Karpas-422 (cell line): Measurements from ENCODE around the gene ANKEF1. TPM values are rescaled to one million over a fixed set of nuclear protein-coding genes. Genes with fewer than 3 reads are reported as not detected.

Experiments used
- DNase-seq: peaks from one replicate; pipeline ENCODE4 v3.0.0-alpha.2; 2015
- H2AFZ ChIP-seq: fragments of 200-600 bp; sonication (generic); 2 replicates; pipeline ENCODE4 v1.6.1; 2014; ENCODE audit warnings: antibody characterized with exemption, low read length, mixed read lengths
- H3K27ac ChIP-seq: fragments of 200-600 bp; sonication (generic); 2 replicates; pipeline ENCODE4 v1.5.1; 2014; ENCODE audit warnings: mild to moderate bottlenecking, low read length, moderate library complexity
- H3K27me3 ChIP-seq: fragments of 200-600 bp; sonication (generic); 2 replicates; pipeline ENCODE4 v1.6.1; 2014; ENCODE audit warnings: low read length, mixed read lengths
- H3K36me3 ChIP-seq: fragments of 200-600 bp; sonication (generic); 2 replicates; pipeline ENCODE4 v1.6.1; 2014; ENCODE audit warnings: low read length, mixed read lengths; ENCODE audit not compliant: insufficient read depth
- H3K4me1 ChIP-seq: fragments of 200-600 bp; sonication (generic); 2 replicates; pipeline ENCODE4 v1.6.1; 2014; ENCODE audit warnings: mild to moderate bottlenecking, low read length, mixed read lengths
- H3K4me2 ChIP-seq: fragments of 200-600 bp; sonication (generic); 2 replicates; pipeline ENCODE4 v1.6.1; 2014; ENCODE audit warnings: low read length, low read depth, mild to moderate bottlenecking; ENCODE audit not compliant: poor library complexity, severe bottlenecking
- H3K4me3 ChIP-seq: fragments of 200-600 bp; sonication (generic); 2 replicates; pipeline ENCODE4 v1.5.1; 2014; ENCODE audit warnings: mild to moderate bottlenecking, antibody characterized with exemption, low read length, mixed read lengths
- H3K79me2 ChIP-seq: fragments of 200-600 bp; sonication (generic); 2 replicates; pipeline ENCODE4 v1.6.1; 2014; ENCODE audit warnings: mild to moderate bottlenecking, low read length, mixed read lengths
- H3K9ac ChIP-seq: fragments of 200-600 bp; sonication (generic); 2 replicates; pipeline ENCODE4 v1.6.0; 2014; ENCODE audit warnings: low read length
- H3K9me2 ChIP-seq: fragments of 200-600 bp; sonication (generic), shearing (Covaris generic); replicated peaks from 2 replicates; pipeline ENCODE4 v1.6.0; 2014; ENCODE audit warnings: mild to moderate bottlenecking, low read length, moderate library complexity; ENCODE audit not compliant: insufficient read depth
- H3K9me3 ChIP-seq: fragments of 300-700, 200-600 bp; sonication (generic); 2 replicates; pipeline ENCODE4 v1.6.1; 2014; ENCODE audit warnings: low read length, mixed read lengths
- H4K20me1 ChIP-seq: fragments of 200-600 bp; sonication (generic); 2 replicates; pipeline ENCODE4 v1.6.1; 2014; ENCODE audit warnings: mild to moderate bottlenecking, antibody characterized with exemption, low read length, low read depth; ENCODE audit not compliant: insufficient read depth
- total RNA-seq: library from RNA; depleted of rRNA; stranded (reverse); fragments of >200 nt; shearing (Covaris generic); gene quantifications from 2 replicates; pipeline ENCODE4 v1.2.3, GENCODE V29; 2014; ENCODE audit warnings: low replicate concordance; rRNA removed

Gene ANKEF1
- total RNA-seq = 3.3 and 9.6 TPM in 2 replicates

DNA sequence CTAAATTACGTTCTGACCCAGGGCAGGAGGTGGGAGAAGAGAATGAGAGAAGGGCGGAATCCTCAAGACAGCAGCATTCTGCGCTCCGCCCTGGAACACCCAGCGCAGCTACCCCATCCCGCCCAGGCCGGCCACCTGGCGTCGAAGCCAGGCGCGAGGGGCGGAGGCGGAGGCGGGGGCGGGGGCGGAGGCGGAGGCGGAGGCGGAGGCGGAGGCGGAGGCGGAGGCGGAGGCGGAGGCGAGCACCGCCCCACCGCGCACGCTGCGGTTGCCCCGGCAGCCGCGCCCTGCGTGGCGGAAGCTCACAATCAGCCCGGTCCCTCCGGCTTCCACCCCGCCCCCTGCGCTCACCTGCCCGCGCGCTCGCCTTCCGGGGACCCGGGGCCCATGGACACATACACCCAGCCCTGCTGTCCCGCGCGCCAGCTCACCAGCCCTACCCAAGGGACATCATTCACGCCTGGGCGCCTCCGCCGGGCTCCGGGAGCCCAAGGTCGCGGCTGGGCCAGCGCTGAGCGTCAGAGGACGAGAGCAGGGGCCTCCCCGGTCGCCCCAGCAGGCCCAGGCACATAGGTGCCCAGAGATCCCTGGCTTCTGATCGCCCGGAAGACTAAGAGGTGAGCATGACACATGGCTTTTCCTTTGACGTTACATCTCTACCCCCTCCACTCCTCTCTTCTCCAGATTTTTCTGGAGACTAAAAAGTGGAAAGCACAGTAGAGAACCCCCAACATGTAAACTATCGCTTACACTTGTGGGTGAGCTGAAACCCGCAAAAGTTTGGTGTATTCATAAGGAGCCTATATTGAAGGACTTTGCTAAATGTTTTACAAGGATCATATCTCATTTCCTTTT is at the start of gene ANKEF1:
Gene ANKEF1, plus strand, starts transcription at position 271 of the 855 bp plus-strand sequence. CDS start 3,315 bp downstream, outside the sequence.
- Histone ChIP-seq H2AFZ (peak within 1 kb of the TSS; percentile 84), H3K9me3 (no peaks in the 10 kb centered on the region), H3K36me3 (no peaks in the 10 kb centered on the region), H3K27ac (no peak within 1 kb of the TSS), H3K27me3 (no peaks in the 10 kb centered on the region), H3K79me2 (no peaks in the 10 kb centered on the region), H3K4me3 (peak within 1 kb of the TSS; percentile 77), H4K20me1 (no peaks in the 10 kb centered on the region), H3K9me2 (no peaks in the 10 kb centered on the region), H3K4me2 (peak within 1 kb of the TSS; percentile 90), H3K4me1 (peaks cover 17% of the 10 kb centered on the region), H3K9ac (peak within 1 kb of the TSS; percentile 80)
- DNase-seq = peak; percentile 93

- H3K4me2 ChIP-seq = no peak overlapping the region
- H3K27ac ChIP-seq = no peak overlapping the region
- no peaks in the 10 kb centered on the region for H4K20me1 ChIP-seq
- H3K9me2 ChIP-seq = no peaks in the 10 kb centered on the region
- no peak overlapping the region for H3K4me3 ChIP-seq
- no peaks in the 10 kb centered on the region for H3K9me3 ChIP-seq
- no peaks in the 10 kb centered on the region for H3K4me1 ChIP-seq
- H2AFZ ChIP-seq = no peak overlapping the region
- DNase-seq = no peak
- H3K79me2 ChIP-seq = no peaks in the 10 kb centered on the region
- no peaks in the 10 kb centered on the region for H3K36me3 ChIP-seq
- H3K27me3 ChIP-seq = no peaks in the 10 kb centered on the region
- no peak overlapping the region for H3K9ac ChIP-seq
These were observed 49.5 kb upstream of the ANKEF1 start for GRCh38 chr20:9985281-9985680.

DNA sequence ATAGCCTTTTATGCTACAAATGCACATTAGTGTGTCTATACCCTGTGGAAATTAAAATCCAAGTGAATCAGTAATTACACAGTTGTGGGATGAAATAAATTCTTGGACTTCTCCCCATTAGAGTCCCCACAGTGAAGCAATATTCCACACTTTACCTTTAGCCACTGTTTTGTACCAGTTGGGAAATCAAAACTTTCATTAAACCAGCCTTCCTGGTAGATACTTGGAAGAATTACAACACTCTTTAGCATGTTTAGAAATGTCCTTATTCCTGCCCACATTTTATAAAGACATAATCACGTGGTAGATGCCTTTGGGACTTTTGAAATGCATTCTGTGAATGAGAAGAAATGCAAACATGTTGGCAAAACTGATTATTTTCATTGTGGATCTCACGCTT is 49.0 kb upstream of the ANKEF1 start:
- Histone ChIP-seq H3K4me2 (no peak overlapping the region), H3K27me3 (no peaks in the 10 kb centered on the region), H3K36me3 (no peaks in the 10 kb centered on the region), H3K4me1 (no peaks in the 10 kb centered on the region), H4K20me1 (no peaks in the 10 kb centered on the region), H3K9me2 (no peaks in the 10 kb centered on the region), H2AFZ (no peak overlapping the region), H3K9me3 (no peaks in the 10 kb centered on the region), H3K4me3 (no peak overlapping the region), H3K27ac (no peak overlapping the region), H3K9ac (no peak overlapping the region), H3K79me2 (no peaks in the 10 kb centered on the region)
- DNase-seq = no peak

DNA sequence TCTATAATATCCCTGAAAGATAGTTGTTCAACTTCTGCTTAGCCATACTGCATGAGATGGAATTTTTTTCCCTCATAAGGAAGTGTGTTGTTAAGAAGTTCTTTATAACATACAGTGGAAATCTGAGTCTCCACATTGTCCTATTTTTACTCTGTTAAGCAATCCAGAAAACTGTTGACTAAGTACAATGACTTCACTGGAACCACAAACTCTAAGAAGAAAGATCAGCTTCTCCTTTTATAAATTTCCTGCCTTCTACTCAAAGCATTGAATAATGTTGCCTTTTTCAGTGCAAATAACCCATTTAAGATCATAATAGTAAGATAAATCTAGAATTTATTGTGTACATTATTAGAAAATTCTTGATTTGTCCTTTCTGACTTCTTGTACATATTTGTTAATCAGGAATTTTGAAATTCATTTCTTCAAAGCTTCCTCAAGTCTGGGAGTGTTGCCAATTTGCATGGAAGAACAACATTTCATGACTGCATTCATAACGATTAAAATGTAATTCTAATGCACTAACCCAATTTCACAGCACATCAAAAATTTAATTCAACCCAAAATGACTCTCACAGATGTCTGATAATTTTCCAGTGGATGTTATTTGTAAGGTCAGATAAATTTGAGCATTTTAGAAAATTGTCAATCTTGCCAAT is 45.6 kb upstream of the ANKEF1 start:
- no peak overlapping the region for H3K4me3 ChIP-seq
- no peak overlapping the region for H2AFZ ChIP-seq
- H3K9me3 ChIP-seq = no peaks in the 10 kb centered on the region
- no peaks in the 10 kb centered on the region for H3K4me1 ChIP-seq
- no peak overlapping the region for H3K27ac ChIP-seq
- DNase-seq = no peak
- H3K79me2 ChIP-seq = no peaks in the 10 kb centered on the region
- no peak overlapping the region for H3K9ac ChIP-seq
- H3K27me3 ChIP-seq = no peaks in the 10 kb centered on the region
- H4K20me1 ChIP-seq = no peaks in the 10 kb centered on the region
- no peak overlapping the region for H3K4me2 ChIP-seq
- H3K36me3 ChIP-seq = no peaks in the 10 kb centered on the region
- no peaks in the 10 kb centered on the region for H3K9me2 ChIP-seq

- no peaks in the 10 kb centered on the region for H3K27me3 ChIP-seq
- H3K4me2 ChIP-seq = no peak overlapping the region
- H2AFZ ChIP-seq = no peak overlapping the region
These were observed 41.6 kb upstream of the ANKEF1 start for GRCh38 chr20:9993137-9993536.

DNA sequence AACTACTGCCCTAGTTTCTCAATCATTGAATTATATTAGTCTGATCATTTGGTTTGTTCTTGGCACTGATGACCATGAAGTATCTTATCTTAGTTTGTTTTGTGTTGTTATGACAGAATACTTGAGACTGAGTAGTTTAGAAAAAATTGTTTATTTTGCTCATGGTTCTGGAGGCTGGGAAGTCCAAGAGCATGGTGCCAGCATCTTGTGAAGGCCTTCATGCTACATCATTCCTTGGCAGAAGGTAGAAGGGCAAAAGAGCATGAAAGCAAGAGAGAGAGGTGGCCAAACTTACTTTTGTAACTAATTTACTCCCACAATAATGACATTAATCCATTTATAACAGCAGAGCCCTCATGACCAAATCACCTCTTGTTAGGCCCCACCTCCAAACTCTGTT is 40.1 kb upstream of the ANKEF1 start:
- H3K4me3 ChIP-seq = no peak overlapping the region
- H3K36me3 ChIP-seq = no peaks in the 10 kb centered on the region
- H3K79me2 ChIP-seq = no peaks in the 10 kb centered on the region
- H3K4me2 ChIP-seq = no peak overlapping the region
- no peaks in the 10 kb centered on the region for H3K9me3 ChIP-seq
- no peak overlapping the region for H3K27ac ChIP-seq
- no peaks in the 10 kb centered on the region for H3K9me2 ChIP-seq
- no peaks in the 10 kb centered on the region for H4K20me1 ChIP-seq
- DNase-seq = no peak
- no peak overlapping the region for H3K9ac ChIP-seq
- H3K4me1 ChIP-seq = peaks cover 4% of the 10 kb centered on the region
- H2AFZ ChIP-seq = no peak overlapping the region
- H3K27me3 ChIP-seq = no peaks in the 10 kb centered on the region

More at GRCh38 chr20:9993137-9993536, 41.6 kb upstream of the ANKEF1 start:
- no peak overlapping the region for H3K27ac ChIP-seq
- H3K9me2 ChIP-seq = no peaks in the 10 kb centered on the region
- no peak for DNase-seq
- H3K9ac ChIP-seq = no peak overlapping the region
- H3K36me3 ChIP-seq = no peaks in the 10 kb centered on the region
- no peaks in the 10 kb centered on the region for H3K79me2 ChIP-seq
- H3K4me1 ChIP-seq = no peaks in the 10 kb centered on the region
- H3K9me3 ChIP-seq = no peaks in the 10 kb centered on the region
- H4K20me1 ChIP-seq = no peaks in the 10 kb centered on the region
- H3K4me3 ChIP-seq = no peak overlapping the region

DNA sequence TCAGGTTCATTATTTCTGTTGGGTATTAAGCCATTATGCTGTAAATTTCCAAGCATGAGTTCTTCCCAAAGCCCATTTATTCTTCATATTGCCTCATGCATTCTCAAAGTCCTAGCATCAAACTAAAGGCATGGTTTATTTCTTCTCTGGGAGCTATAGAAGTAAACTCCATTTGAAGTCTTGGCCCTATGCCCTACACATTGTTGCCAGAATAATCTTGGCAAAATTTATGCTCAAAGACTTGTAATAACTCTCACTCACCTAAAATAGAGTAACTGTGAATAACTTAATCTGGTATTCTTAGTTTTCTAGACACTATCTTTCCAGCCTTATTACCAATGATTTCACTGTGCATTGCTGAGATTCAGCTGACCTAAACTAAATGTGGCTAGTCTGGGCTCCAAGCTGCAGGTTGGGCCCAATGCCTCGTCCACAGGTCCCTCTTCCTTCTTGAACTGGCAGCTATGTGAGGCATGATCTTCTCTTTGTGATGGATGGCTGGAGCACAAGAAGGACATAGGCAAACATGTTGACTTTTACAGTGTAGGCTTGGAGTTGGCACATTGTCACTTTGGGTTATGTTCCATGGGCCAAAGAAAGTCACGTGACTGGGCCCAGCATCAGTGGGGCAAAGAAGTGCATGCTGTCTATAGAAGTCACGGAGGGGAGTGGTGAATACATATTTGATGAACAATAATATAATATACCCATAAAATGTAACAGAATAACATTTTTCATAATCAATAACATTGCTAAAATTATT is 39.1 kb upstream of the ANKEF1 start:
- no peak overlapping the region for H3K4me2 ChIP-seq
- H2AFZ ChIP-seq = no peak overlapping the region
- no peaks in the 10 kb centered on the region for H3K36me3 ChIP-seq
- no peaks in the 10 kb centered on the region for H4K20me1 ChIP-seq
- H3K4me3 ChIP-seq = no peak overlapping the region
- H3K79me2 ChIP-seq = no peaks in the 10 kb centered on the region
- peaks cover 10% of the 10 kb centered on the region for H3K4me1 ChIP-seq
- no peaks in the 10 kb centered on the region for H3K9me2 ChIP-seq
- H3K27ac ChIP-seq = no peak overlapping the region
- no peak overlapping the region for H3K9ac ChIP-seq
- H3K9me3 ChIP-seq = no peaks in the 10 kb centered on the region
- DNase-seq = no peak
- no peaks in the 10 kb centered on the region for H3K27me3 ChIP-seq

DNA sequence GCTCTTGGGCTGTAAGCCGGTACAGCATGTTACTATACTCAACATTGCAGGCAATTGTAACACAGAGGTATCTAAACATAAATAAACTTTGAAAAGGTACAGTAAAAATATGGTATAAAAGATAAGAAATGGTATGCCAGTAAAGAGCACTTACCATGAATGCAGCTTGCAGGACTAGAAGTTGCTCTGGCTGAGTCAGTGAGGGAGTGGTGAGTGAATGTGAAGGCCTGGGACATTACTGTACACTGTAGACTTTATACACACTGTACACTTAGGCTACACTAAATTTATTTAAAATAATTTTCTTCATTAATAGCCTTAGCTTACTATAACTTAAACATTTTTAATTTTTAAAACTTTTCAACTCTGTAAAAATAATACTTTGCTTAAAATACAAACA is 37.8 kb upstream of the ANKEF1 start:
- no peak for DNase-seq
- no peak overlapping the region for H3K4me2 ChIP-seq
- no peak overlapping the region for H3K27ac ChIP-seq
- H3K9ac ChIP-seq = no peak overlapping the region
- no peaks in the 10 kb centered on the region for H3K9me3 ChIP-seq
- no peaks in the 10 kb centered on the region for H3K79me2 ChIP-seq
- no peaks in the 10 kb centered on the region for H3K36me3 ChIP-seq
- peaks cover 10% of the 10 kb centered on the region for H3K4me1 ChIP-seq
- no peaks in the 10 kb centered on the region for H3K27me3 ChIP-seq
- H4K20me1 ChIP-seq = no peaks in the 10 kb centered on the region
- H2AFZ ChIP-seq = no peak overlapping the region
- H3K9me2 ChIP-seq = no peaks in the 10 kb centered on the region
- H3K4me3 ChIP-seq = no peak overlapping the region
